Uterus (tissue), 2 donors: ENCODE results near the gene GPR176.

ENCODE experiments used
- CTCF ChIP-seq, 4 experiments: fragments of 200-600 bp in 2 of 4; fragments of 450-650 bp in 2 of 4; sonication (generic) in 2 of 4; IDR thresholded peaks; one replicate each; pipeline ENCODE4 v1.5.1; 2016 to 2019; ENCODE audit warnings: antibody characterized with exemption in 4 of 4, mild to moderate bottlenecking in 2 of 4, moderate library complexity in 1 of 4
- POLR2A ChIP-seq, 2 donors: fragments of 450-650 bp; IDR thresholded peaks; one replicate each; pipeline ENCODE4 v1.6.1; 2016; ENCODE audit warnings: antibody characterized with exemption in 2 of 2, mild to moderate bottlenecking in 1 of 2, moderate library complexity in 1 of 2

- TF ChIP-seq POLR2A (IDR thresholded peaks at IDR 0.05) (no peak), CTCF (IDR thresholded peaks at IDR 0.05) (no peak)
Measured at GRCh38 chr15:39843565-39843964, 76.5 kb downstream of the GPR176 start.
